ENCODE data around the gene GABRB1.

The GABRB1 gene

DNA sequence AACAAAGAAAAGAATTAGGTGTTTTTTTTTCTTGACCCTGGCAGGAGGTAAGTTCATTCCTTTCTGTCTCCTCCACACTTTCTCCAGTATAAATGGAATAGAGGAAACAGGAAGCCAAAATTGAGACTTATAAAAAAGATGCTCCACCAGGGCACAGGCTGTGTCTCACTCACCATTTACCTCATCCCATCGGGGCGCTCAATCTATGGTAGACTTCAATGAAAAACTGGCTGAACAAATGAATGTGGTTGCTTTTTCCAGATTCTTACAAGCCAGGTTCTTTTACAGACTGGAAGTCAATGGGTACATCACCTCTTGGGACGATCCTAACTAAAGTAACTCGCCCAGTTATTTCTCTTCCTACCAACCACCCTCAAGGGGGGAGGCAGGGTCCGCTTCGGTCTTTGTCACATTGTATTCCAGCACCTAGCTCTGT lies 431.4 kb downstream of the GABRB1 start:
- Histone ChIP-seq H3K9me3 (ENCODE audit: insufficient read depth, low read length, severe bottlenecking) (no peaks in the 10 kb centered on the region), H3K4me1 (ENCODE audit: insufficient read depth, low read length) (peaks cover 37% of the 10 kb centered on the region), H3K4me3 (ENCODE audit: low read depth in 1 of 2, low read length in 2 of 2) (peak overlapping the region; percentile 66 to 76), H4K20me1 (ENCODE audit: insufficient read depth, low read length) (no peaks in the 10 kb centered on the region), H2AFZ (ENCODE audit: low read depth, low read length) (peak overlapping the region; percentile 72), H3K79me2 (ENCODE audit: insufficient read depth, low read length) (peaks cover 28% of the 10 kb centered on the region), H3K4me2 (ENCODE audit: insufficient read depth, low read length) (peak overlapping the region; percentile 65), H3K27me3 (ENCODE audit: insufficient read depth, low read length, poor library complexity) (no peaks in the 10 kb centered on the region), H3K9ac (ENCODE audit: low read depth, low read length) (peak overlapping the region; percentile 61), H3K36me3 (ENCODE audit: insufficient read depth, low read length) (peaks cover 14% of the 10 kb centered on the region; the same call in 1 of the 2 replicates), H3K27ac (ENCODE audit: low read length) (peak overlapping the region; percentile 70)
- DNase-seq (no peak), ATAC-seq (ENCODE audit: insufficient read depth, low read depth) (0 out of 3 replicates have a peak, but pooled peaks have one; percentile 0)
- TF ChIP-seq, protein P1, sequence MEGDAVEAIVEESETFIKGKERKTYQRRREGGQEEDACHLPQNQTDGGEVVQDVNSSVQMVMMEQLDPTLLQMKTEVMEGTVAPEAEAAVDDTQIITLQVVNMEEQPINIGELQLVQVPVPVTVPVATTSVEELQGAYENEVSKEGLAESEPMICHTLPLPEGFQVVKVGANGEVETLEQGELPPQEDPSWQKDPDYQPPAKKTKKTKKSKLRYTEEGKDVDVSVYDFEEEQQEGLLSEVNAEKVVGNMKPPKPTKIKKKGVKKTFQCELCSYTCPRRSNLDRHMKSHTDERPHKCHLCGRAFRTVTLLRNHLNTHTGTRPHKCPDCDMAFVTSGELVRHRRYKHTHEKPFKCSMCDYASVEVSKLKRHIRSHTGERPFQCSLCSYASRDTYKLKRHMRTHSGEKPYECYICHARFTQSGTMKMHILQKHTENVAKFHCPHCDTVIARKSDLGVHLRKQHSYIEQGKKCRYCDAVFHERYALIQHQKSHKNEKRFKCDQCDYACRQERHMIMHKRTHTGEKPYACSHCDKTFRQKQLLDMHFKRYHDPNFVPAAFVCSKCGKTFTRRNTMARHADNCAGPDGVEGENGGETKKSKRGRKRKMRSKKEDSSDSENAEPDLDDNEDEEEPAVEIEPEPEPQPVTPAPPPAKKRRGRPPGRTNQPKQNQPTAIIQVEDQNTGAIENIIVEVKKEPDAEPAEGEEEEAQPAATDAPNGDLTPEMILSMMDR (IDR thresholded peaks at IDR 0.05; ENCODE audit: borderline replicate concordance, extremely low read depth, low read length, poor library complexity, severe bottlenecking), result no peak
- no peak for TF ChIP-seq EZH2 (IDR thresholded peaks at IDR 0.05; ENCODE audit: borderline replicate concordance, low read depth, low read length, severe bottlenecking)

DNA sequence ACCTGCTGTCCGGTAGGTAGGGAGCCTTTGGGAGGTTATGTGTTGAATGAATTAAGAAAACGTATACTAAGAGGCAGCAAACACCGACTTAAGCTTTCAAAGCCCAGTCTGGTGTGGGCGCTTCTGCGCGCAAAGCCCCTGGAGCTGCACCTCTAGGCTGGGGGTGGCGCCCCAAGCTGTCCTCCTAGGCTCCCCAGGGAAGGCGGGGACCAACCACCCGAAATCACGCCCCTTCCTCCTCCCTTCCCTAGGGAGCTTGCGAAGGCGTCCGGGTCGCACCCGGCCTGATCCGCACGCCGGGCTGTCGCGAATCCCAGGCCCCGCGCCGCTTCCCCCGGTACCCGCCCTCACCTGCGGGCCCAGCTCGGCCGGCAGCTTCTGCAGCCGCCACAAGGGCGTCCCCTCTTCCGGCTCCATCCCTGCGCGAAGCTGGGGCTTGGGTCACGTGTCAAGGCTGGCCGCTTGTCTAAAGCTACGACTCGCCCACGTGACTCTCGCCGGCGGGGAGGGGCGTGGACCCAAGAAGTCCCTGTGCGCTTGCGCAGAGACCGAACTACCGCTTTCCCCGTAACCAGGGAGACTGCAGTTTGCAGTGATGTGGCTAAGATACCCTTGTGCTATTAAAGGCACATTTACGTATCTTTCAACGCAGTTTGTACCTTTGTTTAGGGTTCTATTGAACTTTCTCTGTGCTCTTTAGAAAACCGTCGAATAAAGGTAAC lies 432.0 kb downstream of the GABRB1 start, which contains the start of gene COMMD8:
TSS of gene COMMD8 (minus strand) at position 468 of the 722 bp plus-strand sequence. CDS start at position 417, 51 bp downstream.
- H3K36me3 ChIP-seq (ENCODE audit: insufficient read depth, low read length), result peaks cover 14% of the 10 kb centered on the region; the same call in 1 of the 2 replicates
- TF ChIP-seq EZH2 (IDR thresholded peaks at IDR 0.05; ENCODE audit: borderline replicate concordance, low read depth, low read length, severe bottlenecking), result no peak
- TF ChIP-seq, protein P1 (IDR thresholded peaks at IDR 0.05; ENCODE audit: borderline replicate concordance, extremely low read depth, low read length, poor library complexity, severe bottlenecking), result peak; percentile 36
- no peaks in the 10 kb centered on the region for H3K9me3 ChIP-seq (ENCODE audit: insufficient read depth, low read length, severe bottlenecking)
- DNase-seq, result peak; percentile 97
- H3K27ac ChIP-seq (ENCODE audit: low read length), result peak within 1 kb of the TSS; percentile 70
- peak; percentile 94 for ATAC-seq (ENCODE audit: insufficient read depth, low read depth)
- H3K27me3 ChIP-seq (ENCODE audit: insufficient read depth, low read length, poor library complexity), result no peaks in the 10 kb centered on the region
- peak within 1 kb of the TSS; percentile 61 for H3K9ac ChIP-seq (ENCODE audit: low read depth, low read length)
- H3K4me3 ChIP-seq (ENCODE audit: low read depth in 1 of 2, low read length in 2 of 2), result peak within 1 kb of the TSS; percentile 66 to 76
- peak within 1 kb of the TSS; percentile 72 for H2AFZ ChIP-seq (ENCODE audit: low read depth, low read length)
- H3K79me2 ChIP-seq (ENCODE audit: insufficient read depth, low read length), result peaks cover 28% of the 10 kb centered on the region
- H4K20me1 ChIP-seq (ENCODE audit: insufficient read depth, low read length), result no peaks in the 10 kb centered on the region
- peaks cover 37% of the 10 kb centered on the region for H3K4me1 ChIP-seq (ENCODE audit: insufficient read depth, low read length)
- peak within 1 kb of the TSS; percentile 65 for H3K4me2 ChIP-seq (ENCODE audit: insufficient read depth, low read length)

DNA sequence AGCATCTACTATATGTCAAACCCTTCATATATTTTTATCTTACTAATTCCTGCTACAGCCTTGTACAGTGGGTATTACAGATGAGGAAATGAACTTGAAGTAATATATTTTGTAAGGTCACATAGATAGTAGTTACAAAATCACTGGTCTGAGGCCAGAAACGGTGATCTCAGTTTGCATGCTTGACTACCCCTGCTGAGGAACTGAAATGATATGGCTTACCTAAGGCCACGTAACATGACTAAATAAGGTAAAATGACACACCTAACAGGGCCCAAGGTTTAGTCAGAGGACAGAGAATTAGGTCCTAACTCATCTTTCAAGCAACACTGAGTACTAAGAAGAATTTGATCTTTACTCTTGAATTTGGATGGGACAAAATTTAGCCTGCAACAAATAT lies 433.6 kb downstream of the GABRB1 start:
- no peak overlapping the region for H3K27ac ChIP-seq (ENCODE audit: low read length)
- no peak overlapping the region for H3K4me3 ChIP-seq (ENCODE audit: low read depth in 1 of 2, low read length in 2 of 2)
- TF ChIP-seq, protein P1 (IDR thresholded peaks at IDR 0.05; ENCODE audit: borderline replicate concordance, extremely low read depth, low read length, poor library complexity, severe bottlenecking), result no peak
- no peak for TF ChIP-seq EZH2 (IDR thresholded peaks at IDR 0.05; ENCODE audit: borderline replicate concordance, low read depth, low read length, severe bottlenecking)
- ATAC-seq (ENCODE audit: insufficient read depth, low read depth) (no peak), DNase-seq (no peak)
- no peak overlapping the region for H3K9ac ChIP-seq (ENCODE audit: low read depth, low read length)
- H3K79me2 ChIP-seq (ENCODE audit: insufficient read depth, low read length), result peaks cover 28% of the 10 kb centered on the region
- no peaks in the 10 kb centered on the region for H3K27me3 ChIP-seq (ENCODE audit: insufficient read depth, low read length, poor library complexity)
- H4K20me1 ChIP-seq (ENCODE audit: insufficient read depth, low read length), result no peaks in the 10 kb centered on the region
- peaks cover 36% of the 10 kb centered on the region for H3K4me1 ChIP-seq (ENCODE audit: insufficient read depth, low read length)
- peaks cover 2% of the 10 kb centered on the region; the same call in 1 of the 2 replicates for H3K36me3 ChIP-seq (ENCODE audit: insufficient read depth, low read length)
- no peaks in the 10 kb centered on the region for H3K9me3 ChIP-seq (ENCODE audit: insufficient read depth, low read length, severe bottlenecking)
- H2AFZ ChIP-seq (ENCODE audit: low read depth, low read length), result no peak overlapping the region; the same call in 1 of the 2 replicates
- no peak overlapping the region for H3K4me2 ChIP-seq (ENCODE audit: insufficient read depth, low read length)

All from DND-41 (cell line).